ENCODE results near the gene PHAX.

DNA sequence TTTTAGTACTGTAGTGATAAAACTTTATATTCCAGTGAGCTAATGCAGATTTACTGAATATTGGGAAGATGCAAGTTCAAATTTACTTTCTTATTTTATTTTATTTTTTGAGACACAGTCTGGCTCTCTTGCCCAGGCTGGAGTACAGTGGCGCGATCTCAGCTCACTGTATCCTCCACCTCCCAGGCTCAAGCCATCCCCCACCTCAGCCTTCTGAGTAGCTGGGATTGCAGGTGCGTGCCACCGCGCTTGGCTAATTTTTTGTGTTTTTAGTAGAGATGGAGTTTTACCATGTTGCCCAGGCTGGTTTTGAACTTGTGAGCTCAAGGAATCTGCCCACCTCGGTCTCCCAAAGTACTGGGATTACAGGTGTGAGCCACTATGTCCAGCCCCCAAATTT is 9.9 kb downstream of the PHAX start:
- TF ChIP-seq, protein P1, sequence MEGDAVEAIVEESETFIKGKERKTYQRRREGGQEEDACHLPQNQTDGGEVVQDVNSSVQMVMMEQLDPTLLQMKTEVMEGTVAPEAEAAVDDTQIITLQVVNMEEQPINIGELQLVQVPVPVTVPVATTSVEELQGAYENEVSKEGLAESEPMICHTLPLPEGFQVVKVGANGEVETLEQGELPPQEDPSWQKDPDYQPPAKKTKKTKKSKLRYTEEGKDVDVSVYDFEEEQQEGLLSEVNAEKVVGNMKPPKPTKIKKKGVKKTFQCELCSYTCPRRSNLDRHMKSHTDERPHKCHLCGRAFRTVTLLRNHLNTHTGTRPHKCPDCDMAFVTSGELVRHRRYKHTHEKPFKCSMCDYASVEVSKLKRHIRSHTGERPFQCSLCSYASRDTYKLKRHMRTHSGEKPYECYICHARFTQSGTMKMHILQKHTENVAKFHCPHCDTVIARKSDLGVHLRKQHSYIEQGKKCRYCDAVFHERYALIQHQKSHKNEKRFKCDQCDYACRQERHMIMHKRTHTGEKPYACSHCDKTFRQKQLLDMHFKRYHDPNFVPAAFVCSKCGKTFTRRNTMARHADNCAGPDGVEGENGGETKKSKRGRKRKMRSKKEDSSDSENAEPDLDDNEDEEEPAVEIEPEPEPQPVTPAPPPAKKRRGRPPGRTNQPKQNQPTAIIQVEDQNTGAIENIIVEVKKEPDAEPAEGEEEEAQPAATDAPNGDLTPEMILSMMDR (IDR thresholded peaks at IDR 0.05), result no peak
- no peak for TF ChIP-seq POLR2A (IDR thresholded peaks at IDR 0.05)
